Activated CD4-positive, alpha-beta T cell treated with anti-CD3 and anti-CD28 coated beads, Interleukin-2, Interleukin-6, amounts not matched to agents 100 ng/mL and 50 ng/mL, durations not matched to agents 16 hours and 8 hours (primary cell): Measurements from ENCODE around the gene RARB.

Experiments used
- DNase-seq: peaks from one replicate; pipeline ENCODE4 v3.0.0-alpha.2; 2020

Gene RARB

GRCh38 chr3:25510797-25511196, 82.7 kb downstream of the RARB start:
- DNase-seq = no peak

- DNase-seq = no peak
Measured at GRCh38 chr3:25511972-25512721, 84.1 kb downstream of the RARB start.

- no peak for DNase-seq
Measured at GRCh38 chr3:25513642-25514266, 85.7 kb downstream of the RARB start.

GRCh38 chr3:25515171-25515570, 87.1 kb downstream of the RARB start:
- DNase-seq = no peak

GRCh38 chr3:25520926-25521559, 93.0 kb downstream of the RARB start:
- DNase-seq = no peak

- no peak for DNase-seq
Measured at GRCh38 chr3:25527336-25527735, 99.3 kb downstream of the RARB start.

- no peak for DNase-seq
Measured at GRCh38 chr3:25527801-25528200, 99.7 kb downstream of the RARB start.

- no peak for DNase-seq
Measured at GRCh38 chr3:25531971-25532370, 103.9 kb downstream of the RARB start.

GRCh38 chr3:25532431-25533162, 104.5 kb downstream of the RARB start:
- peak; percentile 55 for DNase-seq

GRCh38 chr3:25533399-25533798, 105.3 kb downstream of the RARB start:
- DNase-seq = no peak

GRCh38 chr3:25534007-25534406, 105.9 kb downstream of the RARB start:
- DNase-seq = no peak

GRCh38 chr3:25536521-25537391, 108.7 kb downstream of the RARB start:
- no peak for DNase-seq

GRCh38 chr3:25537516-25537915, 109.5 kb downstream of the RARB start:
- DNase-seq = no peak

- DNase-seq = no peak
Measured at GRCh38 chr3:25540273-25540672, 112.2 kb downstream of the RARB start.

GRCh38 chr3:25542492-25543039, 114.5 kb downstream of the RARB start:
- DNase-seq = no peak

- DNase-seq = no peak
Measured at GRCh38 chr3:25547103-25547502, 119.0 kb downstream of the RARB start.

GRCh38 chr3:25547943-25548674, 120.0 kb downstream of the RARB start:
- DNase-seq = no peak

- DNase-seq = no peak
Measured at GRCh38 chr3:25548836-25549235, 120.8 kb downstream of the RARB start.

GRCh38 chr3:25552251-25552650, 124.2 kb downstream of the RARB start:
- DNase-seq = no peak

GRCh38 chr3:25554376-25554775, 126.3 kb downstream of the RARB start:
- DNase-seq = no peak

GRCh38 chr3:25555695-25556437, 127.8 kb downstream of the RARB start:
- no peak for DNase-seq
